Lower lobe of right lung (tissue), 2 donors: ENCODE results near the gene SPATA6L. TPM values are rescaled to one million over a fixed set of nuclear protein-coding genes. Genes with fewer than 3 reads are reported as not detected.

Experiments used
- ATAC-seq, 2 donors: fragments of 200-7000 bp; cut with Tn5 transposase; one replicate each; pipeline ENCODE4 v1.9.1; 2020 to 2022; ENCODE audit warnings: mild to moderate bottlenecking in 2 of 2, moderate library complexity in 2 of 2
- DNase-seq: peaks from one replicate; pipeline ENCODE4 v3.0.0-alpha.2; 2020
- H3K27ac ChIP-seq: fragments of 200-600 bp; one replicate; pipeline ENCODE4 v1.8.0; 2022
- H3K27me3 ChIP-seq: fragments of 200-600 bp; one replicate; pipeline ENCODE4 v1.8.0; 2022; ENCODE audit warnings: low read depth
- H3K36me3 ChIP-seq: fragments of 200-600 bp; one replicate; pipeline ENCODE4 v1.8.0; 2022; ENCODE audit warnings: mild to moderate bottlenecking
- H3K4me1 ChIP-seq: fragments of 200-600 bp; one replicate; pipeline ENCODE4 v1.8.0; 2022
- H3K4me3 ChIP-seq: fragments of 200-600 bp; one replicate; pipeline ENCODE4 v1.8.0; 2022; ENCODE audit warnings: mild to moderate bottlenecking
- H3K9me3 ChIP-seq: fragments of 200-600 bp; one replicate; pipeline ENCODE4 v1.8.0; 2022
- CTCF ChIP-seq: fragments of 200-600 bp; IDR thresholded peaks from one replicate; pipeline ENCODE4 v1.8.0; 2022; ENCODE audit warnings: antibody characterized with exemption, mild to moderate bottlenecking
- intact Hi-C: fragments of 100-400 bp; cut with DNase I; formaldehyde crosslinking; loops from one replicate; pipeline ENCODE4 v1.11.0; 2022
- total RNA-seq: library from RNA; stranded (reverse); fragmentation: NEBNext Ultra II Directional; extraction: Animal tissue kit (Norgen Biotek cat#: 25700); gene quantifications from one replicate; pipeline ENCODE4 v1.2.1, GENCODE V29; 2021
- donor health status: DM: no; HTN: yes; CAD: no; lungs with severe emphysema.

Gene SPATA6L
- total RNA-seq, 1 donor from 2014 or later: 16.3 TPM

- H3K27ac ChIP-seq: peak overlapping the region; percentile 80
- no peaks in the 10 kb centered on the region for H3K36me3 ChIP-seq
- H3K4me3 ChIP-seq: peak overlapping the region; percentile 62
- no peaks in the 10 kb centered on the region for H3K9me3 ChIP-seq
- ATAC-seq (peak in 1 of 2 donors; percentile 28), DNase-seq (no peak)
- intact Hi-C loops: no loop called here
- H3K4me1 ChIP-seq: peaks cover 47% of the 10 kb centered on the region
- TF ChIP-seq CTCF: no peak
- no peaks in the 10 kb centered on the region for H3K27me3 ChIP-seq
These were observed 923 bp downstream of the SPATA6L start for GRCh38 chr9:4665357-4665756.

GRCh38 chr9:4663956-4664355, 2.3 kb downstream of the SPATA6L start:
- no peak overlapping the region for H3K4me3 ChIP-seq
- no peak for ATAC-seq
- no peaks in the 10 kb centered on the region for H3K9me3 ChIP-seq
- peak overlapping the region; percentile 88 for H3K27ac ChIP-seq
- no peak for DNase-seq
- intact Hi-C loops: no loop called here
- no peak for TF ChIP-seq CTCF
- no peaks in the 10 kb centered on the region for H3K36me3 ChIP-seq
- H3K4me1 ChIP-seq: peaks cover 47% of the 10 kb centered on the region
- H3K27me3 ChIP-seq: no peaks in the 10 kb centered on the region

- TF ChIP-seq CTCF: no peak
- peak overlapping the region; percentile 77 for H3K4me3 ChIP-seq
- intact Hi-C loops: no loop called here
- no peak for ATAC-seq
- peak overlapping the region; percentile 88 for H3K27ac ChIP-seq
- H3K27me3 ChIP-seq: no peaks in the 10 kb centered on the region
- H3K4me1 ChIP-seq: peaks cover 47% of the 10 kb centered on the region
- H3K9me3 ChIP-seq: no peaks in the 10 kb centered on the region
- no peaks in the 10 kb centered on the region for H3K36me3 ChIP-seq
- DNase-seq: no peak
These were observed 3.1 kb downstream of the SPATA6L start for GRCh38 chr9:4662989-4663792.

- Histone ChIP-seq H3K4me3 (peak within 1 kb of the TSS; percentile 77), H3K9me3 (no peaks in the 10 kb centered on the region), H3K27me3 (no peaks in the 10 kb centered on the region), H3K4me1 (peaks cover 49% of the 10 kb centered on the region), H3K27ac (peak within 1 kb of the TSS; percentile 88), H3K36me3 (no peaks in the 10 kb centered on the region)
- TF ChIP-seq CTCF: peak; percentile 58
- ATAC-seq: peak; percentile 92 to 96
- DNase-seq: peak; percentile 93
- intact Hi-C loops: no loop called here
These were observed 3.9 kb downstream of the SPATA6L start, which contains the start of gene PLPP6 for GRCh38 chr9:4662108-4662988. PLPP6 (plus strand) TSS chr9:4662294; CDS start chr9:4662376, 82 bp downstream.

DNA sequence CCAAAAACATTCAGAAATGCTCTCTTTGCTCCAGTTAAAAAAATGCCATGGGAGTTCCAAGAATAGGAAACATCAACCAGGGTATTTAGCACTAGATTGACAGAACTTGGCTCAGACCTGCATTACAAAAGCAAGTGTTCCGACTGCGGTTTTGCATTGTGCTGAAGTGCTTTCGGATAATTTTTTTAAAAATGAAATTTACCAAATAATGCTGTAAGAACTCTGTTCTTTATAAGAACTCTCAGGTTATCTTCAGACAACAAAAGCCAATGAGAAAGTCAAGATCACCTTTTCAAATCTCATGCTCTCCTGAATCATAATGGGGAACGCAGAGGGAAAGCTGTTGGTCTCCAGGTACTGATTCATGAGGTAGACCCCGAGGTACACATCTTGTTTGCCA, 4.7 kb downstream of the SPATA6L start:
- Histone ChIP-seq H3K27me3 (no peaks in the 10 kb centered on the region), H3K9me3 (no peaks in the 10 kb centered on the region), H3K4me3 (peak overlapping the region; percentile 77), H3K4me1 (peaks cover 54% of the 10 kb centered on the region), H3K27ac (peak overlapping the region; percentile 88), H3K36me3 (no peaks in the 10 kb centered on the region)
- ATAC-seq (no peak), DNase-seq (no peak)
- TF ChIP-seq CTCF: no peak
- intact Hi-C loops: no loop called here
